GM12892 (cell line): Measurements from ENCODE around the gene ZNF467.

Experiments used
- POLR2A ChIP-seq: IDR thresholded peaks from 2 replicates; pipeline ENCODE4 v1.6.1; 2011; ENCODE audit warnings: low read depth, low read length, control low read depth
- POLR2AphosphoS5 ChIP-seq: IDR thresholded peaks from 2 replicates; pipeline ENCODE4 v1.6.1; 2011; ENCODE audit warnings: low read depth, low read length, control low read depth

DNA sequence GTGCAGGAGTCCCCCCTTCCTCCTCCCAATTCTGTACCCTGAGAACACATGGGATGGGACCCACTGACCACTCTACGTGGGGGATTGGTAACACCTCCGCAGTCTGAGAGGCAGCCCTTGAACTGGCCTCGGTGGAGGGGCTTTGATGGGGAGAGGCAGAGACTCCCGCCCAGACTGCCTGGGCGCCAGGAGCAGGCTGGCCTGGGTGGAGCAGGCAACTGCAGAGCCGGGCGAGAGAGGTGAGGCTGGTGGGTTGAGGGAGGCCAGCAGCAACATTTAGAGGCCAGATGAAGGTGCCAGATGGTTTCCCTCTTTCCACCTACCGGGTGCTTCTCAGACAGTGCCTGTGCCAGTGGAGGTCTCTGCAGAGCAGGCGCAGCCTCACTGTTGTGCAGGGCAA is 30.7 kb upstream of the ZNF467 start:
- TF ChIP-seq POLR2A (no peak), POLR2AphosphoS5 (no peak)
